Adipocyte (in vitro differentiated cells): ENCODE results near the gene PRDM16.

Experiments
- DNase-seq: peaks from one replicate; pipeline ENCODE4 v3.0.0-alpha.2; 2015; ENCODE audit warnings: low read depth
- H3K27me3 ChIP-seq: replicated peaks from 2 replicates; pipeline ENCODE4 v1.7.0; 2013; ENCODE audit warnings: mild to moderate bottlenecking, low read length, moderate library complexity; ENCODE audit not compliant: control insufficient read depth, insufficient read depth
- H3K36me3 ChIP-seq: 2 replicates; pipeline ENCODE4 v1.7.0; 2013; ENCODE audit warnings: low read length, mild to moderate bottlenecking, moderate library complexity; ENCODE audit not compliant: control insufficient read depth, insufficient read depth, severe bottlenecking
- H3K4me1 ChIP-seq: 2 replicates; pipeline ENCODE4 v1.7.0; 2013; ENCODE audit warnings: mild to moderate bottlenecking, low read length, moderate library complexity; ENCODE audit not compliant: control insufficient read depth, insufficient read depth
- H3K4me3 ChIP-seq: 2 replicates; pipeline ENCODE4 v1.7.0; 2013; ENCODE audit warnings: mild to moderate bottlenecking, low read length, moderate library complexity
- H3K9ac ChIP-seq: 2 replicates; pipeline ENCODE4 v1.7.0; 2013; ENCODE audit warnings: mild to moderate bottlenecking, low read length, moderate library complexity
- H3K9me3 ChIP-seq: 2 replicates; pipeline ENCODE4 v1.7.0; 2013; ENCODE audit warnings: mild to moderate bottlenecking, low read length, moderate library complexity; ENCODE audit not compliant: control insufficient read depth

Gene PRDM16

DNA sequence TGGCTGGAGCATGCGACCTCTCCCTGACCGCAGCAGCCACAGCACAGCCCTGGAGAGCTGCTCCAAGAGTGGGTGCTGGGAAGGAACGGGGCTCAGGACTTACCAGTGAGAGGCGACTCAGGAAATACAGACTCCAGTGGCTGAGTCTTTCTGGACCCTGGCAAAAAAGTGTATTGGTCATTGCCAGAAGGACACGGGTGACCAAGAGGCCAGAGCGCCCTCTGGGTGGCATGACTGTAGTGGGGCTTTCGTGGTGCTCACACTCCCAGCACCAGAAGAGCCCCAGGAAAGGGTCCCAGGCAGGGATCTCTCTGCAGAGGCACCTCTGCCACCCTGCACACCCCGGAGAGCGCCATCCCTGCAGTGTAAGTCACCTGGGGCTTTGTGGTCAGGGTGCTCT, 8.9 kb upstream of the PRDM16 start:
- peaks cover 77% of the 10 kb centered on the region for H3K27me3 ChIP-seq
- no peak for DNase-seq
- peaks cover 28% of the 10 kb centered on the region for H3K9me3 ChIP-seq
- H3K9ac ChIP-seq = no peak overlapping the region
- H3K36me3 ChIP-seq = no peaks in the 10 kb centered on the region
- no peaks in the 10 kb centered on the region for H3K4me1 ChIP-seq
- H3K4me3 ChIP-seq = no peak overlapping the region

DNA sequence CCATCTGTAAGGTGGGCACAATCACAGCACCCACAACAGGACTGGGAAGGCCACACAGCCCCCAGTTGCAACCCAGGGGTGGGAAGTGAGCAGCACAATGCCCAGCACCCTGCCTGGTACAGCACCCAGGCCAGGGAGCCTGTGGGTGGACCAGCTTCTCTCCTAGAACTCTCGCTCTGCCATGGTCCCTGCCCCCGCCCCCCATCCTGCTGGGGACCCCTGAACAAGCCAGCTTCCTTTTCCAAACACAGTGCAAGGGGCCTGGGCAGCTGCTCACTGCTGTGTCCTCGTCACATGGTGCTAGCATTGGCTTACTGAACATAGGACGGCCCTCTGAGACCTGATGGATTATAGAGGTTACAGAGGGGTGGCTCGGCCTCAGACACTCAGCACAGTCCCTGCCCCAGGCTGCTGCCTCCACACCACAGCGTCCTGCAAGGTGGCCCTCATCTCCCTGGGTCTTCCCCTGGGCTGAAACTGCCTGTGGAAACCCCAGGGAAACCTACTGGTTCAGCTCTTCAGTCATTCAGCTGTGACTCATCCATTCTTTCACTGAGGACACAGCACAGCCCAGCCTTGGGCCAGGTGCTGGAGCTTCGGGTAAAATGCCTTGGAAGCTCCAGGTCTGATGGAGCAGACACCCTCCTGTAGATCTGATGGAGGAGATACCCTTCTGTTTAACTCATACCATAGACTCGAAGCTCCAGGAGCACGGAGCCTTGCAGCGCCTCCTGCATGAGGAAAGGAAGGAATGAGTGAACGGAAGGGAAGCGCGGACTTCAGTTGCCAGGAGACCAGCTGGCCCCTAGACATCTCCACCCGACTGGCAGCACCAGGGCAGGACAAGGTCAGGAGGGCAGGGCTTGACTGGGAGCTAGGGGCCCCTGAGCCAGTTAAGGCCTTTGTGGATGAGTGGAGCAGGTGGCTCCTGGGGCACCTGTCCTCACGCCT, 8.1 kb upstream of the PRDM16 start:
- H3K9me3 ChIP-seq = peaks cover 28% of the 10 kb centered on the region
- peak; percentile 21 for DNase-seq
- peaks cover 82% of the 10 kb centered on the region for H3K27me3 ChIP-seq

DNA sequence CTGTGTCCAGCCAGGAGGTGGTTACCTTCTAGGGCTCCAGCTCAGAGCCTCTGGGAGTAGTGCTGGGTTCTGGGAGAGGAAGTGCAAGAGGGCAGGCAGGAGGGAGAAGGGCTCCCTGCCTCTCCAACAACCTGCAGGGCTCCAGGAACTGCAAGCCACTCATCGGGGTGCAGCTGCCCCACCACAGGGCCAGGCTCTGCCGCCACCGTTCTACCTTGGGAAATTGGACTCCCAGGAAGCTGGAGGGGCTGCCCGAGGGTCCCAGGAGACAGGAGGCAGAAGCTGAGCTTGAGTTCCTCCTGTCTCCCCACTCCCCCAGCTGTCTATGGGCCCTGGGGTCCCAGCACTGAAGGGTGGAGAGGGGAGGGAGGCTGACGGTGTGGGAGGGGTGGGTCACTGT, 7.4 kb upstream of the PRDM16 start:
- Histone ChIP-seq H3K4me3 (no peak overlapping the region), H3K27me3 (peaks cover 87% of the 10 kb centered on the region), H3K36me3 (no peaks in the 10 kb centered on the region), H3K4me1 (no peaks in the 10 kb centered on the region), H3K9ac (no peak overlapping the region), H3K9me3 (peaks cover 28% of the 10 kb centered on the region)
- no peak for DNase-seq

More for the DNA sequence above, 8.1 kb upstream of the PRDM16 start:
- Histone ChIP-seq H3K36me3 (no peaks in the 10 kb centered on the region), H3K4me3 (no peak overlapping the region), H3K4me1 (no peaks in the 10 kb centered on the region), H3K9ac (no peak overlapping the region)

DNA sequence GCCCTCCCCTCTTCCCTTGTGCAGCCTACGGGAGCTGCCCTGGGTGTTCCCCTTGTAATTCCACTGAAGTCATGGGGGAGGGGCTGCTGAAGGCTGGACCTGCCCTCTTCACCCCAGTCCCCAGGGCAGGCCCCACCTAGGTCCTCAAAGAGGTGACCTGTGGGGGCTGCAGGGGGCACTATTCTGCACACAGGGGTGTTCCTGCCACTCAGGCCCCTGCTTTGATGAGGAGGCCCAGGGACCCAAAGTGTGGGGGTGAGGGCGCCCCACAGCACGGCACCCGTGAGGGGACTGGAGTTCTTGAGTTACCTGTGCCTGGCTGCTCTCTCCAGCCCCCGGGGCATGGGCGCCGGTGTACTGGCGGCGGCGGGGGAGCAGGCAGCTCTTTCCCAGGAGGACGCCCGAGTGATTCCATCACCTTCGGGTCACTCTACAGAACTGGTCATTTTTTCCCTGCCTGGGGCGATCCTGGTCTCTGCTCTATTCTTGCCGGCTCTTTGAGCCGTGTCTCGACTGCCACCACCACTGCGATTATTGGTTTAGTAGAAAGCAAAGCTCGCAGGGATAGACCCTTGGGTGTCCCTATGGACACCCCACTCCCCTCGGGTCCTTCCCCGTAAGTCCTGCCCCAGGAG, 6.9 kb upstream of the PRDM16 start:
- no peak overlapping the region for H3K4me3 ChIP-seq
- H3K36me3 ChIP-seq = no peaks in the 10 kb centered on the region
- DNase-seq = no peak
- peaks cover 23% of the 10 kb centered on the region for H3K9me3 ChIP-seq
- no peaks in the 10 kb centered on the region for H3K4me1 ChIP-seq
- peaks cover 86% of the 10 kb centered on the region for H3K27me3 ChIP-seq
- H3K9ac ChIP-seq = no peak overlapping the region

DNA sequence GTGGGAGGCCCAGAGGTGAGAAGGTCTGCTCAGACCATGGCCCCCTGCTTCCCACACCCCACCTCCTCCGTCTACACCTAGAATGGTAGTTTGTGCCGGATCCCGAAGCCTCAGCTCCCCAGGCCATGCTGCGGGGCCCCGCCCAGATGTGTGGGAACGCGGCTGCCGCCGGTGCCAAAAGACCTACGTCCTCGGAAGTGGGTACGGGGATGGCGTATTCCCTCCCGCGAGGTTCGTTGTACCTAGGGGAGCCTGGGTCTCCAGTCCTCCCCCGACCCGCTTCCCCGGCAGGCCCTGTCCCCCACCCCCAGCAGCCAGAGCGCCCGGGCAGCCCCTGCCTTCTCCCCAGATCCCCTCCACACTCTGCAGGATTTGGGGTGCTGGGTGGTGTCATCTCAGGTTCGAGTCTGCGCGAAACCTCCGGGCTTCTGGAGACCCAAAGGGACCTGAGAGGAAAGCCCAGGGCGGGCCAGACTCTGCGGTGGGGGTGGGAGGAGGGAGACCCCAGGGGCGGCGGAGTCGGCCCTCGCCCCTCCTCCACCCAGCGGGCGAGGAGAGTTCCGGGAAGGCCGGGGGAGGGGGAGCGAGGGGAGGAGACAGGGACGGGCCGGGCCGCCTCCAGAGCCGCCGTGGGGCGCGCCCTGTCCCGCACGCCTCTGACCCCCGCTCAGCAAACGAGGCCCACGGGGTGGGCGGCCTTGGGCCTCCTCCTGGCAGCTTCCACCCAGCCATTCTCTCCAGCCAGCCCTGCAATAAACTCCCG, 6.2 kb upstream of the PRDM16 start:
- Histone ChIP-seq H3K4me1 (no peaks in the 10 kb centered on the region), H3K9me3 (peaks cover 16% of the 10 kb centered on the region), H3K9ac (no peak overlapping the region), H3K27me3 (peaks cover 82% of the 10 kb centered on the region), H3K4me3 (peak overlapping the region; percentile 47), H3K36me3 (no peaks in the 10 kb centered on the region)
- DNase-seq = no peak

DNA sequence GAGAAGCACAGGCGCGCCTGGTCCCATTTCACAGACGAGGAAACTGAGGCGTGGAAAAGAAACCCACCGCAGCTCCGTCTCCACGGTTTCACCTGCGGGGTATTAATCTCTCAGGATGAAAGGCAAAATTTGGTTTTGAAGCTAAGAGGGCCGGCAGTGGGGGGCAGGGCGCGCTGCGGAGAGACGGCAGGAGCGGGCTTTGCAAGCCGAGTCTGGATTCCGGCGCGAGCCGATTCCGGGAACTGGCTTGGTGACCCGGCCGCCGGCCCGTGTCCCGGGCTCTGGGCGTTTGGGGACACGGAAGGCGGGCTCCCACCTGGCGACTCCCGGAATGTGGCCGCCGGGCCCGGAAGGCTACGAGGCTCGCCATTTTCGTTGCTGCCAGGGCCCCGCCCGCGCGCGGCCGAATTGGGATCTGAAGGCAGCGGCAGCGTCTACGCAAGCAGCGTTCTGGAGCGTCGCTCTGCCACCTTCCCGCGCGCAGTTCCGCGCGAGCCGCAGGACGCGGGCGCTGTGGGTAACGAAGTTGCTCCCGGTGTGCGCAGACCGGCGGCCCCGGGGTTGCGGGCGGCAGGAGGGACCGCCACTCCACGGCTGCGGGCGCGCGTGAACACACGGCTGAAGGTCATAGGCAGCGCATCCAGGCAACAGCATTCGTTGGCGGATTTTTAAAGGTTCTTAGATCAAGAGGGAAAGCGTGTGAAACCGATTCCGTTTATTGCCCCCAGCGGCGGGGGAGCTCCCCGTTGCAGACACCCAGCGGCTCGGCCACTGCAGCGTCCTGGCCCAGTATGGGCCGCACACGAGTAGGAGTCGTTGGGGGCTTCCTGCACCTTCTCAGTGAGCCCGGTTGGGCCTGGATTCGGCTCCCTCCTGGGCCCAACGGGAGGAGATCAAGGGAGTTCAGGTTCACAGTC, 5.4 kb upstream of the PRDM16 start:
- Histone ChIP-seq H3K36me3 (no peaks in the 10 kb centered on the region), H3K9ac (no peak overlapping the region), H3K27me3 (peaks cover 74% of the 10 kb centered on the region), H3K4me3 (peak overlapping the region; percentile 47), H3K9me3 (peaks cover 8% of the 10 kb centered on the region), H3K4me1 (no peaks in the 10 kb centered on the region)
- no peak for DNase-seq

DNA sequence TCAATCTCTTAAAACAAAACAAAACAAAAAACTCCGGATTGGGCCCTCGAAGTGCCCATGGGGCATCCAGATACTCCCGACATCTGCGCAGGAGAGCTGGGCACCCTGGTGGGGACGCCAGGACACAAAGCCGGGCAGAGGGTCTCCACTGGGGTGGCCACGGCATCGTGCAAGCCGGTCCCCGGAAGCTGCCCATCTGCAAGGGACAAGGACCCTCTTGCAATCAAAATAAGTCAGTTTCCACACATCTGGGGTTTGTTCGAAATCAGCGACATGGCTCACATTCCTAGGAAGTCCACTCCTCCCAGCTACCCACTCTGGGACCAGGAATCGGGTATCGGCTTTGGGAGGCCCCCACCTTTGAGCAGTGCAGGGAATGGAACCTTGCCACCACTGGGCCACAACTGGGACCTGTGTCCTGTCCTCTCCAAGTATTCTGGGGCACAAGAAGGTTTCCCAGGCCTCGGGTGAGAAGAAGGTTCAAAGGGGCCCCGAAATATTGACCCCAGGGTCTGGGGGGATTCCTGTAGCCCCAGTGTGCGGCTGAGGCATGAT, 4.6 kb upstream of the PRDM16 start:
- Histone ChIP-seq H3K36me3 (no peaks in the 10 kb centered on the region), H3K9ac (no peak overlapping the region), H3K4me3 (no peak overlapping the region), H3K9me3 (peaks cover under 1% of the 10 kb centered on the region), H3K4me1 (no peaks in the 10 kb centered on the region), H3K27me3 (peaks cover 68% of the 10 kb centered on the region)
- DNase-seq = no peak

DNA sequence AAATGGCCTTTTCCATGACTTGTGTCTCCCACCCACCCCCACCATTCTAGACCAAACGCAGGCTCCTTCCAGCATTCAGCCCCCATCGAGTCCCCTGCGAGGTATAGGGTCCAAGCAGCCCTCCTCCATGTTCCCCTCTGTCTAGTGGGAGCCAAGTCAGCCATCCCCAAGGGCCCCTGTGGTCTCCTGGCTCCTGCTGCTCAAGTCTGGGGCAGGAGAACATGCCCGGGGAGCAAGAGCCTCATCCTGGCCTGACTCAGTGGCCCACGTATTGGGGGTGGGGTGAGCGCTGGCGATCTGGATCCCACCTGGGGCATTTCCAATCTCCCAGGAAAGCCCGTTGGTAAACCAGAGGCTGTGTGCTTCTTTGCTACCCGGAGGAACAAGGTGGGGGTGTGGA, 4.1 kb upstream of the PRDM16 start:
- H3K4me1 ChIP-seq = no peaks in the 10 kb centered on the region
- no peak overlapping the region for H3K9ac ChIP-seq
- no peaks in the 10 kb centered on the region for H3K36me3 ChIP-seq
- peaks cover 66% of the 10 kb centered on the region for H3K27me3 ChIP-seq
- H3K4me3 ChIP-seq = no peak overlapping the region
- no peaks in the 10 kb centered on the region for H3K9me3 ChIP-seq
- DNase-seq = no peak

DNA sequence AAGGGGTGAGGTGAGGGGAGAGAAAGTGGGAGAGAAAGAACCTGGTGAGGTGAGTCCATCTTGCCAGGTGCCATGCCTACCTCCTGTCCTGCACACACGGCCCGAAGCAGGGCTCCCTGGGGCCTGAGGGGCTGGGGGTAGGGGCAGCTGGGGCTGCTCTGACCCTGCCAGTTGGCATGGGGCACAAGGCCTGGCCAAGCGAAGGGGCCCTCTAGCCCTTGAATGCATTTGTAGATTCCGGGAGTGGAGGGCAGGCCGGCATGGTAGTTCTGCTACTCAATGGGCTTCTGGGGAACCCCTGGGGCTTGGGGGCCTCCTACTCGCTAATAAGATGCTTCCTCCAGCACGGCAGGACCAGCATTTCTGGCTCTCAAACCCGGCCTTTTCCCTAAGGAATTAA, 3.6 kb upstream of the PRDM16 start:
- no peaks in the 10 kb centered on the region for H3K9me3 ChIP-seq
- H3K4me3 ChIP-seq = no peak overlapping the region
- H3K9ac ChIP-seq = no peak overlapping the region
- no peaks in the 10 kb centered on the region for H3K36me3 ChIP-seq
- DNase-seq = no peak
- no peaks in the 10 kb centered on the region for H3K4me1 ChIP-seq
- peaks cover 61% of the 10 kb centered on the region for H3K27me3 ChIP-seq

DNA sequence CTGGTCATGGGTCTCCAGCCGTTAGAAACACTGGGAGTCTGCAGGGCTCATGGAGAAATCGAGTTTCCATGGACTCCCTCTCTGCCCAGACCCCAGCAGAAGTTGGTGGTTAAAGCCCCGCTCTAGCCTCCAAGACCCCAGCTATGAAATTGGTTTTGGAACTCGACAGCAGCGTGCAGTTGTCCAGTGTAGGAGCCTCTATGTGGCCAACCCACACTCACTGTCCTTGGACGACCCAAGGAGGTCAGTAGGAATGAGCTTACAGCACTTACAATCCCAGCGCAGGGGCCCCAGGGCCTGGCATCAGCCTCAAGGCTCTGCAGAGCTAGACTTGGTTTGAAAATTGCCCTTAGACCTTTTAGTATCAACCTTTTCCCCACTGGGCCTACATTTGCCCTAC, 3.2 kb upstream of the PRDM16 start:
- Histone ChIP-seq H3K4me1 (no peaks in the 10 kb centered on the region), H3K9me3 (no peaks in the 10 kb centered on the region), H3K4me3 (no peak overlapping the region), H3K36me3 (no peaks in the 10 kb centered on the region), H3K27me3 (peaks cover 58% of the 10 kb centered on the region), H3K9ac (no peak overlapping the region)
- DNase-seq = no peak
